ENCODE measurements around the gene NMNAT2. TPM values are rescaled to one million over a fixed set of nuclear protein-coding genes. Genes with fewer than 3 reads are reported as not detected.

NMNAT2 gene
- total RNA-seq, 6 donors from 2014 or later: 0.13 to 0.72 (median 0.17) TPM; not detected in 2

- H3K9me3 ChIP-seq: no peaks in the 10 kb centered on the region
- no peak for TF ChIP-seq POLR2AphosphoS5 (IDR thresholded peaks at IDR 0.05)
- no peak for TF ChIP-seq EP300 (IDR thresholded peaks at IDR 0.05)
- TF ChIP-seq POLR2A (IDR thresholded peaks at IDR 0.05): no peak
- no peak for TF ChIP-seq CTCF (IDR thresholded peaks at IDR 0.05)
- no peaks in the 10 kb centered on the region for H3K4me1 ChIP-seq
- H3K36me3 ChIP-seq: no peaks in the 10 kb centered on the region
- no peaks in the 10 kb centered on the region for H3K27me3 ChIP-seq
- ATAC-seq (ENCODE audit: low FRiP score in 2 of 2) (peak in 1 of 2 donors; percentile 92), DNase-seq (no peak)
- H3K4me3 ChIP-seq: no peak overlapping the region
- 75 to 84% methylated on average over 9 of the region's 9 CpGs for WGBS, 2 donors
- H3K27ac ChIP-seq: no peak overlapping the region
Measured at GRCh38 chr1:183198463-183198862, 219.7 kb downstream of the NMNAT2 start.

Other genes starting within 250 kb of the NMNAT2 start
- 10 to 100 TPM; 10.5 to 74.6 (median 46.1) TPM for gene LAMC2, start 232.1 kb downstream of the NMNAT2 start, total RNA-seq
- gene SMG7, start 54.1 kb upstream of the NMNAT2 start, total RNA-seq: 10 to 100 TPM; 35.6 to 62.4 (median 50.5) TPM
- 100 to 1,000 TPM in 4 of 6 donors, 10 to 100 TPM in 2; 68.5 to 202 (median 143) TPM for gene NCF2, start 172.1 kb upstream of the NMNAT2 start, total RNA-seq
- gene ARPC5, start 217.4 kb upstream of the NMNAT2 start, total RNA-seq: 100 to 1,000 TPM in 4 of 6 donors, 10 to 100 TPM in 2; 28.3 to 193 (median 109) TPM
- 1 to 10 TPM in 3 of 6 donors, under 1 TPM in 3; 0.20 to 5.6 (median 1.9) TPM for gene APOBEC4, start 234.9 kb upstream of the NMNAT2 start, total RNA-seq

All from upper lobe of left lung (tissue), 6 donors.